Pulmonary artery endothelial cell (primary cell): ENCODE measurements around the gene AKR1A1. TPM values are rescaled to one million over a fixed set of nuclear protein-coding genes. Genes with fewer than 3 reads are reported as not detected.
"Not testable (repeated sequence)": the region's sequence is repeated elsewhere in the genome, so short reads cannot be mapped to it uniquely, and the experiment has no call there.

ENCODE experiments used
- DNase-seq: peaks from one replicate; pipeline ENCODE4 v3.0.0-alpha.2; 2011; ENCODE audit warnings: low read depth, low spot score
- total RNA-seq: library from RNA; depleted of rRNA; stranded (reverse); fragments of >200 nt; gene quantifications from 2 replicates; pipeline ENCODE4 v1.2.3, GENCODE V29; 2014

Gene AKR1A1
- 154 and 172 TPM in 2 replicates for total RNA-seq

- DNase-seq = peak; percentile 41
Observed at GRCh38 chr1:45550401-45551351, at the start of gene AKR1A1. TSS of gene AKR1A1 (plus strand) at chr1:45550826. CDS start at chr1:45561795, 10,969 bp downstream.

DNA sequence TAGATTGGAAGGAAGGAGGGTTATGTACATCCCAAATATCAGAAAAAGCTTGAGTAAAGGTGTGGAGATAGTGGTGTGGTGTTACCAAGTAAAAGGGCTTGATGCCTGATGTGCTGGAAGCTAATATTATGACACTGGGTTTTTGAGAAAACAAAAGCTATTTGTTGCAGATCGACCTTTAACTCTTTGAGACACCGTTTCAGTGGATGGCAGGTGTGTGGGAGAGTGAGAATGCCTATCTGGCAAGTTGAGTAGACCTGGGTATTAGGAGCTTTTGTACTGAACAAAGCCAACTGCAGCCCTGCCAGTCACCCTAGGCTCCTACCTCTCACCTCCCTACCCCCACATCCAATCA lies 49.1 kb upstream of the AKR1A1 start:
- no peak for DNase-seq

- DNase-seq = no peak
Observed at GRCh38 chr1:45503462-45504360, 46.9 kb upstream of the AKR1A1 start.

DNA sequence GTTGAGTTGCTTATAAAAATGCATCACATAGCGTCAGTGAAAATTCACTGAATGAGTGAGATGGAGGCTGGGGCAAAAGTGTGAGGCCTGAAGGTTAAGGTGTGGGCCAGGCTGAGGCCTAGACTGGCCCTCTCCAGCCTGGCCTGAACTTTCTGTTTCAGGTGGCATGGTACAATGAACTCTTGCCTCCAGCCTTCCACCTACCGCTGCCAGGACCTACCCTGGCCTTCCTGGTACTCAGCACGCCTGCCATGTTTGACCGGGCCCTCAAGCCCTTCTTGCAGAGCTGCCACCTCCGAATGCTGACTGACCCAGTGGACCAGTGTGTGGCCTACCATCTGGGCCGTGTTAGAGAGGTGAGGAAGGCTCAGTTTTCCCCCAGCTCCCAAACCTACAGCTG lies 43.4 kb upstream of the AKR1A1 start:
- no peak for DNase-seq

DNA sequence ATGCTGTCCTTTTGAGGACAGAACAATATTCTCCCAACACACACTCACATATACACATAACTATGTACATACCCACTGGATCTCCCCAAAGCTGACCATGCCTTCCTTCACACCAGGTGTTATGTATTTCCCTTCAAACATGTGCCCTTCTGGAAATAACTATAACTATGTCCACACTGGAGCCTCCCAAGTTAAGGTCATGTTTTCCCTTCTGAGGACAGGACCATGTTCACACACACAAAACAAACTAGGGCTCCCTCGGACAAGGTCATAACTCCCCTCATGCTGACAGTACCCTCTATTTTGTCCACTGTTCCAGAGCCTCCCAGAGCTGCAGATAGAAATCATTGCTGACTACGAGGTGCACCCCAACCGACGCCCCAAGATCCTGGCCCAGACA lies 42.7 kb upstream of the AKR1A1 start:
- DNase-seq = no peak

DNA sequence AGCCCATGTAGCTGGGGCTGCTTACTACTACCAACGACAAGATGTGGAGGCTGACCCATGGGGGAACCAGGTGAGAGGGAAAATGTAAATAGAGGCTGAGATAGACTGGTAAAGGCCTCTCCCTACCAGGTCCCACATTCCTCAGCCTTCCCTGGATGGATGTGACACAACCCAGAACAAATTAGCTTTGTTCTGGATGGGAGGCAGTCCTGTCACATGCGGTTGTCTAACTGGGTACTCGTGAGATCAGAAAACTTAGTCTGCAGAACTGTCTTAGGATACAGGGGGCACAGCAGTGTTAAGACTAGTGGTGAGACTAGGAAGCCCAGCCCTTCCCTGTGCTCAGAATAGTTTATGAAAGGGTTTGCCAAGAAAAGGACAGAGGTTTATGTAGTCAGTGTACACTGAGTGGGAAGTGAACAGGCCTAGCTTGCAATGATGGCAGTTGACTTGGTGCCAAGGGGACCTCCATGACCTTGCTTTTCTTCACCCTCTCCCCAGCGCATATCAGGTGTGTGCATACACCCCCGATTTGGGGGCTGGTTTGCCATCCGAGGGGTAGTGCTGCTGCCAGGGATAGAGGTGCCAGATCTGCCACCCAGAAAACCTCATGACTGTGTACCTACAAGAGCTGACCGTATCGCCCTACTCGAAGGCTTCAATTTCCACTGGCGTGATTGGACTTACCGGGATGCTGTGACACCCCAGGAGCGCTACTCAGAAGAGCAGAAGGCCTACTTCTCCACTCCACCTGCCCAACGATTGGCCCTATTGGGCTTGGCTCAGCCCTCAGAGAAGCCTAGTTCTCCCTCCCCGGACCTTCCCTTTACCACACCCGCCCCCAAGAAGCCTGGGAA lies 42.1 kb upstream of the AKR1A1 start:
- no peak for DNase-seq

- no peak for DNase-seq
Observed at GRCh38 chr1:45510036-45510971, 40.3 kb upstream of the AKR1A1 start.

GRCh38 chr1:45510972-45511527 lies 39.6 kb upstream of the AKR1A1 start:
- DNase-seq = no peak

- peak; percentile 50 for DNase-seq
Observed at GRCh38 chr1:45512641-45513054, 38.0 kb upstream of the AKR1A1 start.

GRCh38 chr1:45513532-45514260 lies 36.9 kb upstream of the AKR1A1 start:
- DNase-seq = not testable (repeated sequence)

GRCh38 chr1:45516036-45516435 lies 34.6 kb upstream of the AKR1A1 start:
- DNase-seq = no peak

DNA sequence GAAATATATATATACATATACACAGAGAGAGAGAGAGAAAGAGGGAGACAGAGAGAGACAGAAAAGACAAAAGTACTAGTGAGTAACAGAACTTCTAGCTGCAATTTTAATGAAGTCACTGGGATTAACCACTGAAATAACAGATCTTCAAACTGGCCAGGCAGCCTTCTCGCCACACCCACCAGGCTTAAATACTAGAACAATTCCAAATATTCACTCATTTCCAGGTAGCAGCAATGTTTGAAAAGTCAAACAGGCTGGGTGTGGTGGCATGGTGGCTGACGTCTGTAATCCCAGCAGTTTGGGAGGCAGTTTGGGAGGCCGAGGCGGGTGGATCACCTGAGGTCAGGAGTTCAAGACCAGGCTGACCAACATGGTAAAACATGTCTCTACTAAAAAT lies 34.2 kb upstream of the AKR1A1 start:
- DNase-seq = no peak

GRCh38 chr1:45518366-45518765 lies 32.3 kb upstream of the AKR1A1 start:
- DNase-seq = not testable (repeated sequence)

- DNase-seq = no peak
Observed at GRCh38 chr1:45518910-45519309, 31.7 kb upstream of the AKR1A1 start.

DNA sequence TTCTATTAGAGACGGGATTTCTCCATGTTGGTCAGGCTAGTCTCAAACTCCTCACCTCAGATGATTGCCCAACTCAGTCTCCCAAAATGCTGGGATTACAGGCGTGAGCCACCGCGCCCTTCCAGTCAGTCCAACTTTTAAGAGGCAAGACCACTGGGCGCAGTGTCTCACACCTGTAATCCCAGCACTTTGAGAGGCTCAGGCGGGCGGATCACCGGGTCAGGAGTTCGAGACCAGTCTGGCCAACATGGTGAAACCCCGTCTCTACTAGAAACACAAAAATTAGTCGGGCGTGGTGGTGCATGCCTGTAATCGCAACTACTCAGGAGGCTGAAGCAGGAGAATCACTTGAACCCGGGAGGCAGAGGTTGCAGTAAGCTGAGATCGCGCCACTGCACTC lies 30.9 kb upstream of the AKR1A1 start:
- DNase-seq = not testable (repeated sequence)

GRCh38 chr1:45521413-45522323 lies 29.0 kb upstream of the AKR1A1 start, which contains the start of gene PRDX1:
TSS of gene PRDX1 (minus strand) at chr1:45521884. CDS start at chr1:45519043, 2,841 bp downstream.
- DNase-seq = peak; percentile 75

DNA sequence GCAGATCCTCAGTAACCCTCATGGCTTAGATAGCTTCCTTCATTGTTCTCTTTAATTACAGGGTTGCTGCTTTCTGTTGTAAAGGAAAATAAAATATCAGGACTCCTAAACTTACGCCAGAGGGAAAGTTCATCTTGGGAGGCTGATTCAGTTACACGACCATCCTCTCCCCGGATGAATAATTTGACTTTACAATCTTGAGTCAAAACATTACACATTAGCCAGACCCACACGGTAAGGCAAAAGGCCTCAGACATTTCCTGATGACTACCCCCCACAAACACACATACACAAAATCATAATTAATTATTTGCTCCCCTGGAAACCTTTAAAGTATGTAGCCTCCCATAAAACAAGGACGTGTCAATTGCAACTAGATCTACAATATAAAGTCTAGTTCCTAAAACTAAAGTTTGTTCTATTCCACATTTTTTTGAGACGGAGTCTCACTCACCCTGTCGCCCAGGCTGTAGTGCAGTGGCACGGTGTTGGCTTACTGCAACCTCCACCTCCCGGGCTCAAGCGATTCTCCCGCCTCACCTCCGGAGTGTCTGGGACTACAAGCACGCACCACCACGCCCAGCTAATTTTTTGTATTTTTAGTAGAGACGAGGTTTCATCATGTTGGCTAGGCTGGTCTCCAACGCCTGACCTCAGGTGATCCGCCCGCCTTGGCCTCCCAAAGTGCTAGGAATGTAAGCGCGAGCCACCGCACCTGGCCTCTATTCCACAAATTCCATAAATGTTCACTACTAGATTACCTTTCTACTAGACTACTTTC lies 28.1 kb upstream of the AKR1A1 start:
- no peak for DNase-seq
